K562 treated with DMSO at 1 percent for 24 hours (cell line): ENCODE measurements around the gene PGBD1. TPM values are rescaled to one million over a fixed set of nuclear protein-coding genes. Genes with fewer than 3 reads are reported as not detected.

Experiments
- total RNA-seq: library from RNA; unstranded; fragments of 300-600 nt; gene quantifications from 2 replicates; pipeline ENCODE4 v1.2.3, GENCODE V29; 2022; ENCODE audit warnings: low read depth; ENCODE audit not compliant: insufficient read depth

The PGBD1 gene
- 9.8 and 11.2 TPM in 2 replicates for total RNA-seq

GRCh38 chr6:28281288-28282064 is at the start of gene PGBD1:
Gene PGBD1 (plus strand): TSS chr6:28281572. CDS start chr6:28283814, 2,242 bp downstream.

GRCh38 chr6:28252009-28252975 is 29.1 kb upstream of the PGBD1 start, which contains the start of gene ZKSCAN4:
Gene ZKSCAN4 (minus strand): TSS chr6:28252269. CDS start chr6:28251980, 289 bp downstream.

GRCh38 chr6:28258877-28259777 is 22.2 kb upstream of the PGBD1 start, which contains the start of gene NKAPL:
Gene NKAPL (plus strand): TSS chr6:28259297. CDS start chr6:28259372, 75 bp downstream.

GRCh38 chr6:28266962-28267694 is 14.2 kb upstream of the PGBD1 start, which contains the start of gene ZSCAN26:
Gene ZSCAN26 (plus strand): TSS chr6:28267143. CDS start chr6:28271920, 4,777 bp downstream.

GRCh38 chr6:28335564-28336283 is 54.4 kb downstream of the PGBD1 start, which contains the start of gene ZSCAN31:
Gene ZSCAN31 (minus strand): TSS chr6:28336148. CDS start chr6:28329683, 6,465 bp downstream.

GRCh38 chr6:28349892-28350737 is 68.7 kb downstream of the PGBD1 start, which contains the start of gene ZKSCAN3:
Gene ZKSCAN3 (plus strand): TSS chr6:28349947. CDS start chr6:28359587, 9,640 bp downstream.

Other genes with a start within 250 kb of the PGBD1 start
- gene ZNF165, start 201.0 kb upstream of the PGBD1 start, total RNA-seq = 2.2 and 3.2 TPM in 2 replicates
- gene ZSCAN16, start 157.0 kb upstream of the PGBD1 start, total RNA-seq = not detected in 2 replicates
- gene ZKSCAN8, start 139.7 kb upstream of the PGBD1 start, total RNA-seq = 16.6 and 16.8 TPM in 2 replicates
- gene ZSCAN9, start 56.3 kb upstream of the PGBD1 start, total RNA-seq = 19.9 and 22.7 TPM in 2 replicates
- gene ZKSCAN4, start 29.3 kb upstream of the PGBD1 start, total RNA-seq = 6.9 and 8.3 TPM in 2 replicates
- gene NKAPL, start 22.3 kb upstream of the PGBD1 start, total RNA-seq = not detected in 2 replicates
- 7.4 and 8.7 TPM in 2 replicates for gene ZSCAN26, start 14.4 kb upstream of the PGBD1 start, total RNA-seq
- gene ZSCAN31, start 54.6 kb downstream of the PGBD1 start, total RNA-seq = 7.6 and 8.8 TPM in 2 replicates
- 5.1 and 5.2 TPM in 2 replicates for gene ZKSCAN3, start 68.4 kb downstream of the PGBD1 start, total RNA-seq
- gene ZSCAN12, start 118.2 kb downstream of the PGBD1 start, total RNA-seq = 4.6 and 5.1 TPM in 2 replicates
- gene ZSCAN23, start 161.9 kb downstream of the PGBD1 start, total RNA-seq = 0.21 TPM in 1 of 2 replicates, not detected in the other
- not detected in 2 replicates for gene GPX6, start 234.2 kb downstream of the PGBD1 start, total RNA-seq
- gene GPX5, start 244.3 kb downstream of the PGBD1 start, total RNA-seq = 1.0 and 1.4 TPM in 2 replicates